Vagina (tissue), 2 donors: ENCODE measurements around the gene HIF1A.

Experiments used
- POLR2A ChIP-seq, 2 donors: fragments of 450-650 bp; IDR thresholded peaks; one replicate each; pipeline ENCODE4 v1.6.1; 2017; ENCODE audit warnings: antibody characterized with exemption in 2 of 2, mild to moderate bottlenecking in 2 of 2, moderate library complexity in 2 of 2
- POLR2AphosphoS5 ChIP-seq, 2 donors: sonication (generic); formaldehyde crosslinking; IDR thresholded peaks; one replicate each; pipeline ENCODE4 v1.9.0; 2017; ENCODE audit warnings: antibody characterized with exemption in 2 of 2, mild to moderate bottlenecking in 2 of 2, low read depth in 1 of 2; ENCODE audit not compliant: insufficient read depth in 1 of 2
- TF ChIP-seq, protein P1 (sequence below), 3 experiments: fragments of 450-650 bp in 2 of 3; fragments of 200-600 bp in 1 of 3; sonication (generic) in 1 of 3; IDR thresholded peaks; one replicate each; pipeline ENCODE4 v1.5.1; 2017 to 2019; ENCODE audit warnings: antibody characterized with exemption in 3 of 3, mild to moderate bottlenecking in 2 of 3, moderate library complexity in 2 of 3

DNA sequence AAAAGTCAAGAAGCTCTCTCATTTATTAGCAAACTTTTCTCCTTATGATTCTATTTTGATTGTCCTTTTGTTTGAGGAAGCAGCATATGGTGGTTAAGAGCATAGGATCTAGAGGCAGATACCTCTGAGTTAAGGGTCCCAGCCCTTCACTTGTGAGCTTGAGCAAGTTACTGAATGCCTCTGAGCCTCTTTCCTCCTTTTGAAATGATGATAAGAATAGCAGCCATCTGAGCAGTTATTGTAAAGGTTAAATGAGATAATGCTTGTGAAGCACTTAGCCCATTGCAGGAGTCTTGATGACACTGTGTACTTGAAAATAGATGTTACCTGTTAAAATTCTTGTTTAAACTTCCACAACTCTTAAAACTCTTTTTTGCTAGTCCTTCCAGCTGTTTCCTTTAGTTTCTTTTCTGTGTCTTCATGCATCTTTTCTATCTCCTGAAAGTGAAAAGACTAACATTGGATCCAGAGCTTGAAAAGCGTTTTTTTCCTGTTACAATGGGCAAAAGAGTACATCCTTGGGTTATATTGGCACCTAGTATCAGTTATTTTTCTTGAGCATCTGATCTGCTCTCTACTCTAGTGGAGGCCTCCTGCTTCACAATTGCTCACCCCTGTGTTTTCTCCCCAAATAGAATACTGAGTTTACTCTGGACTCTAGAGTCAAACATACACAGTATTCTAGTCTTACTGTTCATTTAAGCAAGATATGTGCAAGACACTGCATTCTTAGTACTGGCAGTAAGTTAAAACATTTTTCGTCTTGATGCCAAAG, 3.1 kb downstream of the HIF1A start:
- no peak for TF ChIP-seq POLR2AphosphoS5 (IDR thresholded peaks at IDR 0.05; ENCODE audit: insufficient read depth in 1 of 2, low read depth in 1 of 2)
- TF ChIP-seq, protein P1, sequence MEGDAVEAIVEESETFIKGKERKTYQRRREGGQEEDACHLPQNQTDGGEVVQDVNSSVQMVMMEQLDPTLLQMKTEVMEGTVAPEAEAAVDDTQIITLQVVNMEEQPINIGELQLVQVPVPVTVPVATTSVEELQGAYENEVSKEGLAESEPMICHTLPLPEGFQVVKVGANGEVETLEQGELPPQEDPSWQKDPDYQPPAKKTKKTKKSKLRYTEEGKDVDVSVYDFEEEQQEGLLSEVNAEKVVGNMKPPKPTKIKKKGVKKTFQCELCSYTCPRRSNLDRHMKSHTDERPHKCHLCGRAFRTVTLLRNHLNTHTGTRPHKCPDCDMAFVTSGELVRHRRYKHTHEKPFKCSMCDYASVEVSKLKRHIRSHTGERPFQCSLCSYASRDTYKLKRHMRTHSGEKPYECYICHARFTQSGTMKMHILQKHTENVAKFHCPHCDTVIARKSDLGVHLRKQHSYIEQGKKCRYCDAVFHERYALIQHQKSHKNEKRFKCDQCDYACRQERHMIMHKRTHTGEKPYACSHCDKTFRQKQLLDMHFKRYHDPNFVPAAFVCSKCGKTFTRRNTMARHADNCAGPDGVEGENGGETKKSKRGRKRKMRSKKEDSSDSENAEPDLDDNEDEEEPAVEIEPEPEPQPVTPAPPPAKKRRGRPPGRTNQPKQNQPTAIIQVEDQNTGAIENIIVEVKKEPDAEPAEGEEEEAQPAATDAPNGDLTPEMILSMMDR (IDR thresholded peaks at IDR 0.05): no peak
- TF ChIP-seq POLR2A (IDR thresholded peaks at IDR 0.05): no peak
